ENCODE data around the gene GAGE12E.
"Not testable (repeated sequence)": the region's sequence is repeated elsewhere in the genome, so short reads cannot be mapped to it uniquely, and the experiment has no call there.

GAGE12E gene, protein sequence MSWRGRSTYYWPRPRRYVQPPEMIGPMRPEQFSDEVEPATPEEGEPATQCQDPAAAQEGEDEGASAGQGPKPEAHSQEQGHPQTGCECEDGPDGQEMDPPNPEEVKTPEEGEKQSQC

DNA sequence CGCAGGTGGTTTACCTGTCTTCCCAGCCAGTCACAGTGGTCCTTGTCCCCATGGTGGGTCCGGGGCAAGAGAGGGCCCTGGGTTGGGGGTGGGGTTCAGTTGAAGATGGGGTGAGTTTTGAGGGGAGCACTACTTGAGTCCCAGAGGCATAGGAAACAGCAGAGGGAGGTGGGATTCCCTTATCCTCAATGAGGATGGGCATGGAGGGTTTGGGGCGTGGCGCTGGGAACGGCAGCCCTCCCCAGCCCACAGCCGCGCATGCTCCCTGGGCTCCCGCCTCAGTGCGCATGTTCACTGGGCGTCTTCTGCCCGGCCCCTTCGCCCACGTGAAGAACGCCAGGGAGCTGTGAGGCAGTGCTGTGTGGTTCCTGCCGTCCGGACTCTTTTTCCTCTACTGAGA is at the start of gene GAGE12E:
TSS of gene GAGE12E (plus strand) at position 301 of the 400 bp plus-strand sequence. CDS start 1,155 bp downstream, outside the sequence.
- DNase-seq: not testable (repeated sequence)

DNA sequence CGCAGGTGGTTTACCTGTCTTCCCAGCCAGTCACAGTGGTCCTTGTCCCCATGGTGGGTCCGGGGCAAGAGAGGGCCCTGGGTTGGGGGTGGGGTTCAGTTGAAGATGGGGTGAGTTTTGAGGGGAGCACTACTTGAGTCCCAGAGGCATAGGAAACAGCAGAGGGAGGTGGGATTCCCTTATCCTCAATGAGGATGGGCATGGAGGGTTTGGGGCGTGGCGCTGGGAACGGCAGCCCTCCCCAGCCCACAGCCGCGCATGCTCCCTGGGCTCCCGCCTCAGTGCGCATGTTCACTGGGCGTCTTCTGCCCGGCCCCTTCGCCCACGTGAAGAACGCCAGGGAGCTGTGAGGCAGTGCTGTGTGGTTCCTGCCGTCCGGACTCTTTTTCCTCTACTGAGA is 19.2 kb upstream of the GAGE12E start, which contains the start of gene GAGE12C:
TSS of gene GAGE12C (plus strand) at position 301 of the 400 bp plus-strand sequence. CDS start 1,155 bp downstream, outside the sequence.
- DNase-seq: not testable (repeated sequence)

GRCh38 chrX:49541433-49541832 is 9.7 kb upstream of the GAGE12E start, which contains the start of gene GAGE12D:
GAGE12D (plus strand) TSS chrX:49541733; CDS start chrX:49542888, 1,155 bp downstream.
- DNase-seq: not testable (repeated sequence)

GRCh38 chrX:49560542-49560941 is 9.5 kb downstream of the GAGE12E start, which contains the start of gene GAGE12F:
GAGE12F (plus strand) TSS chrX:49560842; CDS start chrX:49561997, 1,155 bp downstream.
- not testable (repeated sequence) for DNase-seq

DNA sequence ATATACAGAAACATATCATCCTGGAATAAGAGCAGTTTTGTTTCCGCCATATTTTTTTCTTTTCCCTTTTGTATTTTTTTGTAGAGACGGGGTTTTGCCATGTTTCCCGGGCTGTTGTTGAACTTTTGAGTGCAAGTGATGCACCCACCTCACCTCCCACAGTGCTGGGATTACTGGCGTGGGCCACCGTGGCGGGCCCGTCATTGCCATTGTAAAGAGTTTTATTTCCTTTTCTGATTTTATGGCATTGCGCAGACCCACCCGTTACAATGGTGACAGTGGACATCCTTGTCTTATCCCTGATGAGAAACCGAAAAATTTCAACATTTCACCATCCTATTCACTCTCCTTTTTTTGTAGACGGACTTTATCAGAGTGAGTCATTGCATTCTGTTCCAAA is 17.6 kb downstream of the GAGE12E start:
- not testable (repeated sequence) for DNase-seq

DNA sequence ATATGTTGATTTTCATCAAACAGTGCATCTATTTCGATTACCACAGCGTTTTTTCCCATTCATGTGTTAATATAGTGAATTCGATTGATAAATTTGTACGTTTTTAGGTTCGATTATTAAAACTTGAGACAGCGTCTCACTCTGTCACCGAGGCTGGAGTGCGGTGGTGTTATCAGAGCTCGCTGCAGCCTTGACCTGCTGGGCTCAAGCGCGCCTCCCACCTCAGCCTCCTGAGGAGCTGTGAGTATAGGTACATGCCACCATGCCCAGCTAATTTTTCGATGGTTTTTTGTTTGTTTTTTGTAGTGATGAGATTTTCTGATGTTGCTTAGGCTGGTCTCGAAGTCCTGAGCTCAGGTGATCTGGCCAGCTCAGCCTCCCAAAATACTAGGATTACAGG is 18.1 kb downstream of the GAGE12E start:
- not testable (repeated sequence) for DNase-seq

DNA sequence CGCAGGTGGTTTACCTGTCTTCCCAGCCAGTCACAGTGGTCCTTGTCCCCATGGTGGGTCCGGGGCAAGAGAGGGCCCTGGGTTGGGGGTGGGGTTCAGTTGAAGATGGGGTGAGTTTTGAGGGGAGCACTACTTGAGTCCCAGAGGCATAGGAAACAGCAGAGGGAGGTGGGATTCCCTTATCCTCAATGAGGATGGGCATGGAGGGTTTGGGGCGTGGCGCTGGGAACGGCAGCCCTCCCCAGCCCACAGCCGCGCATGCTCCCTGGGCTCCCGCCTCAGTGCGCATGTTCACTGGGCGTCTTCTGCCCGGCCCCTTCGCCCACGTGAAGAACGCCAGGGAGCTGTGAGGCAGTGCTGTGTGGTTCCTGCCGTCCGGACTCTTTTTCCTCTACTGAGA is 19.0 kb downstream of the GAGE12E start, which contains the start of gene GAGE12G:
TSS of gene GAGE12G (plus strand) at position 301 of the 400 bp plus-strand sequence. CDS start 1,155 bp downstream, outside the sequence.
- DNase-seq: not testable (repeated sequence)

GRCh38 chrX:49579649-49580048 is 28.6 kb downstream of the GAGE12E start, which contains the start of gene GAGE12H:
GAGE12H (plus strand) TSS chrX:49579949; CDS start chrX:49581104, 1,155 bp downstream.
- not testable (repeated sequence) for DNase-seq

- DNase-seq: not testable (repeated sequence)
These were observed 38.1 kb downstream of the GAGE12E start, which contains the start of gene GAGE2A for GRCh38 chrX:49589196-49589595. GAGE2A (plus strand) TSS chrX:49589496; CDS start chrX:49590651, 1,155 bp downstream.

DNA sequence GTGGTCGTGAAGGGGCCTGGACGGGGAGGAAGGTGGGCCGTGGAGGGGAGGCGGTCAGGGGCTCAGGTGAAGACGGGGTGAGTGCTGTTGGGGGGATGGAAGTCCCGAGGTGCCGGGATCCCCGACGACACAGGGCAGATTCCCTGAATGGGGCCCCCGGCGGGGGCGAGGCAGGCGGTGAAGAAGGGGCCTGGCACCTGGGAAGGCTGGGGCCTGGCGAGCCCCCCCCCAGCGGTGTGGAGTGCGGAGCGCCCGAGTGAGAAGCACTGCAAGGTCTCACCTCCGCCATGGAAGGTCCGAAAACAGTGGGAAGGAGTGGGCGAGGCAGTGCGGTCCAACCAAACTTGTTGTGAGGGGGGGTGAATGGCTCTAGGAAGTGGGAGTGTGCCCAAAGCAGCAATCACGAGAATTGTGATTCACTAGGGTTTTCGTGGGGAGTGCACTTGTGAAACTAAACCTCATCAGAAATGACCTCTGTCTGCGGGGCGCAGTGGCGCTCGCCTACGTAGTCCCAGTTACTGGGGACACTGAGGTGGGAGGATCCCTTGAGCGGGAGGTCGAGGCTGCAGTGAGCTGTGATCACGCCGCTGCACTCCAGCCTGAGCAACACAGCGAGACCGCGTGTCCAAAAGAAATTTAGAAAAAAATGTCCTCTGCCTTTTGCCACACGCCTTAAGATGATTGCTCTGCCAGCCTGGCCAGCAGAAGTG is 38.8 kb downstream of the GAGE12E start:
- not testable (repeated sequence) for DNase-seq

- not testable (repeated sequence) for DNase-seq
These were observed 39.4 kb downstream of the GAGE12E start for GRCh38 chrX:49590488-49590887.

DNA sequence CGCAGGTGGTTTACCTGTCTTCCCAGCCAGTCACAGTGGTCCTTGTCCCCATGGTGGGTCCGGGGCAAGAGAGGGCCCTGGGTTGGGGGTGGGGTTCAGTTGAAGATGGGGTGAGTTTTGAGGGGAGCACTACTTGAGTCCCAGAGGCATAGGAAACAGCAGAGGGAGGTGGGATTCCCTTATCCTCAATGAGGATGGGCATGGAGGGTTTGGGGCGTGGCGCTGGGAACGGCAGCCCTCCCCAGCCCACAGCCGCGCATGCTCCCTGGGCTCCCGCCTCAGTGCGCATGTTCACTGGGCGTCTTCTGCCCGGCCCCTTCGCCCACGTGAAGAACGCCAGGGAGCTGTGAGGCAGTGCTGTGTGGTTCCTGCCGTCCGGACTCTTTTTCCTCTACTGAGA is 47.6 kb downstream of the GAGE12E start, which contains the start of gene GAGE1:
TSS of gene GAGE1 (plus strand) at position 301 of the 400 bp plus-strand sequence. CDS start 1,155 bp downstream, outside the sequence.
- DNase-seq: not testable (repeated sequence)

Data from NCI-H1417 treated with DMSO at 0.1 percent for 48 hours (cell line).